Tibial artery (tissue), 4 donors: ENCODE measurements around the gene EXD2.

Experiments
- DNase-seq, 2 donors: peaks; one replicate each; pipeline ENCODE4 v3.0.0-alpha.2; 2019
- H3K27ac ChIP-seq, 2 donors: fragments of 200-600 bp; sonication (generic) in 1 of 2; 1 replicate in 1 of 2; 2 replicates in 1 of 2; pipeline ENCODE4 v1.5.1; 2018 to 2019; ENCODE audit warnings: mild to moderate bottlenecking in 1 of 2
- H3K27me3 ChIP-seq, 2 donors: fragments of 200-600 bp; sonication (generic) in 1 of 2; one replicate each; pipeline versions ENCODE4 v1.5.1 to v1.6.0; 2016 to 2019
- H3K36me3 ChIP-seq, 3 donors: fragments of 200-600 bp; sonication (generic) in 2 of 3; one replicate each; pipeline ENCODE4 v1.5.1; 2016 to 2019; ENCODE audit warnings: mild to moderate bottlenecking in 2 of 3
- H3K4me1 ChIP-seq, 4 donors: fragments of 200-600 bp; sonication (generic) in 2 of 4; 1 replicate in 3 of 4; 2 replicates in 1 of 4; pipeline ENCODE4 v1.5.1; 2016 to 2019
- H3K4me3 ChIP-seq, 2 donors: fragments of 200-600 bp; sonication (generic) in 1 of 2; 1 replicate in 1 of 2; 2 replicates in 1 of 2; pipeline ENCODE4 v1.5.1; 2018 to 2019; ENCODE audit warnings: mild to moderate bottlenecking in 2 of 2
- H3K9me3 ChIP-seq, 3 donors: fragments of 200-600 bp; sonication (generic) in 1 of 3; one replicate each; pipeline ENCODE4 v1.5.1; 2016 to 2019
- intact Hi-C: fragments of 100-400 bp; cut with DNase I; formaldehyde crosslinking; loops from one replicate; pipeline ENCODE4 v1.15.0; 2023; ENCODE audit warnings: low total_unique reads
- TF ChIP-seq, protein P1 (sequence below), 2 experiments: fragments of 200-600 bp in 1 of 2; fragments of 450-650 bp in 1 of 2; IDR thresholded peaks; one replicate each; pipeline ENCODE4 v1.5.1; 2017 to 2019; ENCODE audit warnings: antibody characterized with exemption in 2 of 2, mild to moderate bottlenecking in 1 of 2, moderate library complexity in 1 of 2

EXD2 gene

DNA sequence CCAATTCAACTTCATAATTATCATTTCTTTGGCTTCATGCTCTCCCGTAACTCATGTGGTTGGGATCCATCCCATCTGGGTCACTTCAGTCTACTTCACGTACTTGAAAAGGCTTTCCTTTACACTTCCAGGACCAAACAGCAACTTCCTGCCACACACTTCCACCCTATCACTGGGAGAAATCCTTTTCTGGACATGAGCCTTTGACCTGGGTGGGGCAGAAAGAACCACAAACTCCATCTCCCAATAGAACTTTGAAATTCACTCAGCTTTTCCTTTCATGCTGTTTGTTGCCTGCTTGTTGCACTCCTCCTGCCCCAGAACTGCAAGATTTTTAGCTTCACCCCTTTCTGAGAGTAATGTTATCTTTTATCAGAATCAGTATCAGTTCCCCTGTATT, 50.3 kb downstream of the EXD2 start:
- no peak for DNase-seq
- no peaks in the 10 kb centered on the region for H3K9me3 ChIP-seq
- H3K27ac ChIP-seq: no peak overlapping the region
- intact Hi-C loops: loop anchor here (5.0 to 10.0 kb wide), 2 partner anchors 121 to 333 kb away; partner anchors contain the start of gene CCDC177
- no peak overlapping the region for H3K4me3 ChIP-seq
- TF ChIP-seq, protein P1, sequence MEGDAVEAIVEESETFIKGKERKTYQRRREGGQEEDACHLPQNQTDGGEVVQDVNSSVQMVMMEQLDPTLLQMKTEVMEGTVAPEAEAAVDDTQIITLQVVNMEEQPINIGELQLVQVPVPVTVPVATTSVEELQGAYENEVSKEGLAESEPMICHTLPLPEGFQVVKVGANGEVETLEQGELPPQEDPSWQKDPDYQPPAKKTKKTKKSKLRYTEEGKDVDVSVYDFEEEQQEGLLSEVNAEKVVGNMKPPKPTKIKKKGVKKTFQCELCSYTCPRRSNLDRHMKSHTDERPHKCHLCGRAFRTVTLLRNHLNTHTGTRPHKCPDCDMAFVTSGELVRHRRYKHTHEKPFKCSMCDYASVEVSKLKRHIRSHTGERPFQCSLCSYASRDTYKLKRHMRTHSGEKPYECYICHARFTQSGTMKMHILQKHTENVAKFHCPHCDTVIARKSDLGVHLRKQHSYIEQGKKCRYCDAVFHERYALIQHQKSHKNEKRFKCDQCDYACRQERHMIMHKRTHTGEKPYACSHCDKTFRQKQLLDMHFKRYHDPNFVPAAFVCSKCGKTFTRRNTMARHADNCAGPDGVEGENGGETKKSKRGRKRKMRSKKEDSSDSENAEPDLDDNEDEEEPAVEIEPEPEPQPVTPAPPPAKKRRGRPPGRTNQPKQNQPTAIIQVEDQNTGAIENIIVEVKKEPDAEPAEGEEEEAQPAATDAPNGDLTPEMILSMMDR (IDR thresholded peaks at IDR 0.05): no peak
- H3K36me3 ChIP-seq: peaks cover 29 to 60% (median 47%) of the 10 kb centered on the region in 3 donors
- H3K4me1 ChIP-seq: no peaks in the 10 kb centered on the region
- H3K27me3 ChIP-seq: no peaks in the 10 kb centered on the region

GRCh38 chr14:69242311-69243224, 51.3 kb downstream of the EXD2 start:
- H3K27me3 ChIP-seq: no peaks in the 10 kb centered on the region
- TF ChIP-seq, protein P1 (IDR thresholded peaks at IDR 0.05): peak; percentile 72 to 89
- intact Hi-C loops: loop anchor here (2.0 to 10.0 kb wide), 3 partner anchors 120 to 332 kb away; partner anchors contain the start of gene CCDC177
- H3K4me1 ChIP-seq: peaks cover 0 to 4% (median 0%) of the 10 kb centered on the region in 4 donors
- H3K27ac ChIP-seq: peak overlapping the region in 1 of 2 donors; percentile 30
- peak; percentile 61 to 75 for DNase-seq
- H3K9me3 ChIP-seq: no peaks in the 10 kb centered on the region
- peaks cover 19 to 50% (median 38%) of the 10 kb centered on the region in 3 donors for H3K36me3 ChIP-seq
- H3K4me3 ChIP-seq: no peak overlapping the region

GRCh38 chr14:69244946-69245345, 53.6 kb downstream of the EXD2 start:
- H3K36me3 ChIP-seq: peaks cover 3 to 26% (median 16%) of the 10 kb centered on the region in 3 donors
- H3K4me3 ChIP-seq: no peak overlapping the region
- H3K4me1 ChIP-seq: peaks cover 0 to 12% (median 0%) of the 10 kb centered on the region in 4 donors
- TF ChIP-seq, protein P1 (IDR thresholded peaks at IDR 0.05): no peak
- no peaks in the 10 kb centered on the region for H3K9me3 ChIP-seq
- intact Hi-C loops: loop anchor here (5.0 to 10.0 kb wide), 2 partner anchors 117 to 330 kb away; partner anchors contain the start of gene CCDC177
- no peak overlapping the region for H3K27ac ChIP-seq
- no peaks in the 10 kb centered on the region for H3K27me3 ChIP-seq
- no peak for DNase-seq

GRCh38 chr14:69246331-69246730, 55.0 kb downstream of the EXD2 start:
- Histone ChIP-seq H3K9me3 (no peaks in the 10 kb centered on the region), H3K27ac (no peak overlapping the region), H3K36me3 (peaks cover 2 to 12% (median 3%) of the 10 kb centered on the region in 3 donors), H3K27me3 (no peaks in the 10 kb centered on the region), H3K4me3 (no peak overlapping the region), H3K4me1 (peaks cover 0 to 12% (median 0%) of the 10 kb centered on the region in 4 donors)
- TF ChIP-seq, protein P1 (IDR thresholded peaks at IDR 0.05): no peak
- intact Hi-C loops: loop anchor here (10.0 kb wide), 1 partner anchor 328 kb away; the partner anchor contains the start of gene CCDC177
- no peak for DNase-seq

GRCh38 chr14:69247676-69248440, 56.6 kb downstream of the EXD2 start:
- intact Hi-C loops: loop anchor here (10.0 kb wide), 1 partner anchor 327 kb away; the partner anchor contains the start of gene CCDC177
- TF ChIP-seq, protein P1 (IDR thresholded peaks at IDR 0.05): peak; percentile 11 to 43
- H3K4me1 ChIP-seq: peaks cover 0 to 12% (median 0%) of the 10 kb centered on the region in 4 donors
- peak overlapping the region; percentile 8 to 48 for H3K27ac ChIP-seq
- peak; percentile 77 to 79 for DNase-seq
- H3K9me3 ChIP-seq: no peaks in the 10 kb centered on the region
- H3K36me3 ChIP-seq: no peaks in the 10 kb centered on the region
- no peak overlapping the region for H3K4me3 ChIP-seq
- H3K27me3 ChIP-seq: no peaks in the 10 kb centered on the region
